ENCODE data around the gene ARHGAP44.

The ARHGAP44 gene

DNA sequence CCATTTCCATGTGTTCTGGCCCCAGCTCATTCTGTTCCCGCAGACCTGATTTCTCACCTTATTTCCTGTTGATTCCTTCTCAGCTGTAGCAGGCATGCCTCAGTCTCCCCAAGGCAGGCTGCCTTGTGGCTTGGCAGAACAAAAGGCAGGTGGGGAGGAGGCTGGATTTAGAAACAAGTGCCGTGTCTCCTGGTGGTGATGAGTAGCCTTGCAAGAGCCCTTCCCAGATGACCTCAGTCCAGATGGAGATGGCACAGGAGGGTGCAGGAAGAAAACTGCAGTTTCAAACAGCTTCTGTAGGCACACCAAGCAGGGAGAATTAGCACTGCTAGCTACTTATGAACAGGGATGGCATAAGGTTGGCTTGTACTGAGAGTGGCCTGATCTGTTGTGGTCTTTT, 64.6 kb downstream of the ARHGAP44 start:
- H3K9ac ChIP-seq (ENCODE audit: low read depth, low read length, poor library complexity, severe bottlenecking): no peak overlapping the region
- H3F3A ChIP-seq (ENCODE audit: low read depth): no peaks in the 10 kb centered on the region
- H3K9me3 ChIP-seq (ENCODE audit: insufficient read depth, low read depth, low read length): peaks cover 3% of the 10 kb centered on the region; the same call in 1 of the 2 replicates
- H3K4me3 ChIP-seq (ENCODE audit: low read length, poor library complexity, severe bottlenecking): no peak overlapping the region
- no peaks in the 10 kb centered on the region for H3K79me2 ChIP-seq (ENCODE audit: insufficient read depth, low read length)
- no peaks in the 10 kb centered on the region for H3K27me3 ChIP-seq (ENCODE audit: insufficient read depth, low read length, poor library complexity, severe bottlenecking)
- H3K4me2 ChIP-seq (ENCODE audit: low read depth, low read length, poor library complexity, severe bottlenecking): no peak overlapping the region
- no peaks in the 10 kb centered on the region for H3K9me2 ChIP-seq (replicated peaks; ENCODE audit: low read depth, low read length)
- H2AFZ ChIP-seq (ENCODE audit: low read length): no peak overlapping the region
- TF ChIP-seq, protein P1, sequence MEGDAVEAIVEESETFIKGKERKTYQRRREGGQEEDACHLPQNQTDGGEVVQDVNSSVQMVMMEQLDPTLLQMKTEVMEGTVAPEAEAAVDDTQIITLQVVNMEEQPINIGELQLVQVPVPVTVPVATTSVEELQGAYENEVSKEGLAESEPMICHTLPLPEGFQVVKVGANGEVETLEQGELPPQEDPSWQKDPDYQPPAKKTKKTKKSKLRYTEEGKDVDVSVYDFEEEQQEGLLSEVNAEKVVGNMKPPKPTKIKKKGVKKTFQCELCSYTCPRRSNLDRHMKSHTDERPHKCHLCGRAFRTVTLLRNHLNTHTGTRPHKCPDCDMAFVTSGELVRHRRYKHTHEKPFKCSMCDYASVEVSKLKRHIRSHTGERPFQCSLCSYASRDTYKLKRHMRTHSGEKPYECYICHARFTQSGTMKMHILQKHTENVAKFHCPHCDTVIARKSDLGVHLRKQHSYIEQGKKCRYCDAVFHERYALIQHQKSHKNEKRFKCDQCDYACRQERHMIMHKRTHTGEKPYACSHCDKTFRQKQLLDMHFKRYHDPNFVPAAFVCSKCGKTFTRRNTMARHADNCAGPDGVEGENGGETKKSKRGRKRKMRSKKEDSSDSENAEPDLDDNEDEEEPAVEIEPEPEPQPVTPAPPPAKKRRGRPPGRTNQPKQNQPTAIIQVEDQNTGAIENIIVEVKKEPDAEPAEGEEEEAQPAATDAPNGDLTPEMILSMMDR (conservative IDR thresholded peaks at IDR 0.05; ENCODE audit: low read length): no peak
- H4K20me1 ChIP-seq (ENCODE audit: insufficient read depth, low read length, poor library complexity, severe bottlenecking): no peaks in the 10 kb centered on the region
- H3K4me1 ChIP-seq (ENCODE audit: insufficient read depth, low read length, poor library complexity, severe bottlenecking): no peaks in the 10 kb centered on the region
- no peaks in the 10 kb centered on the region for H3K36me3 ChIP-seq (ENCODE audit: insufficient read depth, low read length)

DNA sequence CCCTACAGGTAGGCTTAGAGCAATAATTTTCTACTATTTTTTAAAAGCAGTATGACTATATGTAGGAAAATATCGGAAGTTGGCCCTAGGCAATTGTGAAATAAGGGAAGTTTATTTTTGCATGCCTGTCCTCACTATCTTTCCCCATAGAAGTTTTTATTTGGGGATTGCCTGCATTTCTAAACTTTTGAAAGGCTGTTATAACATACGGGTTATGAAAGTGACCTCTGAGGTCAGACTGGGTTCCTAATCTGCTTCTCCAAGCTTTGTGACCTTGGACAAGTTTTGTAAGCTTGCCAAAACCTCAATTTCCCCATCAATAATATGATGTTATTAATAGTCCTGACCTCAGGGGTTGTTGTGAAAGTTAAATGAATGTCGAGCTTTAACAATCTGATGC, 67.1 kb downstream of the ARHGAP44 start:
- no peak overlapping the region for H3K9ac ChIP-seq (ENCODE audit: low read depth, low read length, poor library complexity, severe bottlenecking)
- H3K4me1 ChIP-seq (ENCODE audit: insufficient read depth, low read length, poor library complexity, severe bottlenecking): no peaks in the 10 kb centered on the region
- TF ChIP-seq, protein P1 (conservative IDR thresholded peaks at IDR 0.05; ENCODE audit: low read length): no peak
- TF ChIP-seq EZH2phosphoT487 (IDR thresholded peaks at IDR 0.05; ENCODE audit: borderline replicate concordance): no peak
- H3K4me2 ChIP-seq (ENCODE audit: low read depth, low read length, poor library complexity, severe bottlenecking): no peak overlapping the region
- peaks cover 6% of the 10 kb centered on the region; the same call in 1 of the 2 replicates for H3K9me3 ChIP-seq (ENCODE audit: insufficient read depth, low read depth, low read length)
- no peaks in the 10 kb centered on the region for H3K79me2 ChIP-seq (ENCODE audit: insufficient read depth, low read length)
- H4K20me1 ChIP-seq (ENCODE audit: insufficient read depth, low read length, poor library complexity, severe bottlenecking): no peaks in the 10 kb centered on the region
- no peaks in the 10 kb centered on the region for H3K9me2 ChIP-seq (replicated peaks; ENCODE audit: low read depth, low read length)
- no peak overlapping the region for H3K4me3 ChIP-seq (ENCODE audit: low read length, poor library complexity, severe bottlenecking)
- no peaks in the 10 kb centered on the region for H3K27me3 ChIP-seq (ENCODE audit: insufficient read depth, low read length, poor library complexity, severe bottlenecking)
- H3F3A ChIP-seq (ENCODE audit: low read depth): no peaks in the 10 kb centered on the region
- no peaks in the 10 kb centered on the region for H3K36me3 ChIP-seq (ENCODE audit: insufficient read depth, low read length)
- H2AFZ ChIP-seq (ENCODE audit: low read length): no peak overlapping the region

DNA sequence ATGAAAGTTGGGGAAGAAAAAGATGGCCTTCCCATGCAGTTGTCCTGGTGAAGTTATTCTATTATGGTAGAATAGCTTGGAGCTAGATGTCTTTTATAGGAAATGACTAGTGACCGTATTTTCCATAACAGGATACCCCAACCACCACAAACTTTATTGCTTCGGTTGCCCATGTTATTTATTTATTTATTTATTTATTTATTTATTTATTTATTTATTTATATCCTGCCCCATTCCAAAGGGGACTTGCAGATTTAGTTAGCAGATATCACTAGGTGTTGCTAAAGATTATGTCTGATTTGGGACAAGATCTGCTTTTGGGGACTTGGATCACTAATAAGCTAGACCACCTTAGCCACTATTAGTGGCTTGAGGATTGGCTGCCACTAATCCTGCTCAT, 68.3 kb downstream of the ARHGAP44 start:
- H2AFZ ChIP-seq (ENCODE audit: low read length): no peak overlapping the region
- no peaks in the 10 kb centered on the region for H3K36me3 ChIP-seq (ENCODE audit: insufficient read depth, low read length)
- H3K9me3 ChIP-seq (ENCODE audit: insufficient read depth, low read depth, low read length): peaks cover 12% of the 10 kb centered on the region; the same call in 1 of the 2 replicates
- no peaks in the 10 kb centered on the region for H3K9me2 ChIP-seq (replicated peaks; ENCODE audit: low read depth, low read length)
- no peak for TF ChIP-seq EZH2phosphoT487 (IDR thresholded peaks at IDR 0.05; ENCODE audit: borderline replicate concordance)
- TF ChIP-seq, protein P1 (conservative IDR thresholded peaks at IDR 0.05; ENCODE audit: low read length): no peak
- H3F3A ChIP-seq (ENCODE audit: low read depth): no peaks in the 10 kb centered on the region
- H3K4me3 ChIP-seq (ENCODE audit: low read length, poor library complexity, severe bottlenecking): no peak overlapping the region
- H3K9ac ChIP-seq (ENCODE audit: low read depth, low read length, poor library complexity, severe bottlenecking): no peak overlapping the region
- no peaks in the 10 kb centered on the region for H3K79me2 ChIP-seq (ENCODE audit: insufficient read depth, low read length)
- no peaks in the 10 kb centered on the region for H4K20me1 ChIP-seq (ENCODE audit: insufficient read depth, low read length, poor library complexity, severe bottlenecking)
- no peaks in the 10 kb centered on the region for H3K27me3 ChIP-seq (ENCODE audit: insufficient read depth, low read length, poor library complexity, severe bottlenecking)
- no peak overlapping the region for H3K4me2 ChIP-seq (ENCODE audit: low read depth, low read length, poor library complexity, severe bottlenecking)
- H3K4me1 ChIP-seq (ENCODE audit: insufficient read depth, low read length, poor library complexity, severe bottlenecking): no peaks in the 10 kb centered on the region
